ENCODE data around the gene SNX9.
A peak's percentile ranks its signal among the peaks of the same experiment; 100 is the strongest.

Gene SNX9

GRCh38 chr6:157831018-157831369, 7.9 kb downstream of the SNX9 start:
- H2AK5ac ChIP-seq (ENCODE audit: low read length): peak overlapping the region; percentile 38
- H2BK5ac ChIP-seq (ENCODE audit: low read length): peak overlapping the region; percentile 80
- peak overlapping the region; percentile 46 for H3K9ac ChIP-seq (ENCODE audit: low read length)
- peaks cover 55% of the 10 kb centered on the region for H3K79me2 ChIP-seq (ENCODE audit: control insufficient read depth, insufficient read depth, low read length)
- H3K79me1 ChIP-seq (ENCODE audit: low read length): peaks cover 10% of the 10 kb centered on the region
- H3K23ac ChIP-seq (ENCODE audit: low read length): no peak overlapping the region
- no peak overlapping the region for H4K5ac ChIP-seq (ENCODE audit: low read length)
- DNase-seq: no peak
- peak overlapping the region; percentile 21 for H3K4me2 ChIP-seq (ENCODE audit: low read length)
- H4K8ac ChIP-seq (ENCODE audit: low read depth, low read length): no peak overlapping the region
- peaks cover 19% of the 10 kb centered on the region for H3K4me1 ChIP-seq (ENCODE audit: control insufficient read depth, low read depth, low read length)
- H3K27me3 ChIP-seq (ENCODE audit: insufficient read depth, low read length, poor library complexity): no peaks in the 10 kb centered on the region
- H3K4ac ChIP-seq (ENCODE audit: low read depth, low read length): no peak overlapping the region
- H3K18ac ChIP-seq (ENCODE audit: low read length): no peak overlapping the region
- peak overlapping the region; percentile 8 for H3K56ac ChIP-seq (ENCODE audit: low read length)
- H2BK120ac ChIP-seq (ENCODE audit: low read depth, low read length): peak overlapping the region; percentile 49
- no peak overlapping the region for H2BK15ac ChIP-seq (replicated peaks; ENCODE audit: low read depth)
- no CpG with 5 or more reads among the region's 2 CpGs for WGBS (ENCODE audit: extremely low coverage, insufficient coverage, low lambda C conversion rate)
- H3K27ac ChIP-seq (ENCODE audit: low read depth, low read length): peak overlapping the region; percentile 63
- no peaks in the 10 kb centered on the region for H3K36me3 ChIP-seq (ENCODE audit: control insufficient read depth, insufficient read depth, low read length)
- no peak overlapping the region for H3K4me3 ChIP-seq (ENCODE audit: low read length)

- no CpG with 5 or more reads among the region's 3 CpGs for WGBS (ENCODE audit: extremely low coverage, insufficient coverage, low lambda C conversion rate)
- H3K4me3 ChIP-seq (ENCODE audit: low read length): no peak overlapping the region
Observed at GRCh38 chr6:157831424-157832249, 8.6 kb downstream of the SNX9 start.

GRCh38 chr6:157832250-157832967, 9.4 kb downstream of the SNX9 start:
- Histone ChIP-seq H3K9ac (ENCODE audit: low read length) (peak overlapping the region; percentile 20), H3K4me1 (ENCODE audit: control insufficient read depth, low read depth, low read length) (peaks cover 19% of the 10 kb centered on the region), H3K79me1 (ENCODE audit: low read length) (peaks cover 10% of the 10 kb centered on the region), H2AK5ac (ENCODE audit: low read length) (peak overlapping the region; percentile 75), H3K79me2 (ENCODE audit: control insufficient read depth, insufficient read depth, low read length) (peaks cover 59% of the 10 kb centered on the region), H3K56ac (ENCODE audit: low read length) (peak overlapping the region; percentile 70), H4K5ac (ENCODE audit: low read length) (no peak overlapping the region), H3K4ac (ENCODE audit: low read depth, low read length) (no peak overlapping the region), H2BK5ac (ENCODE audit: low read length) (peak overlapping the region; percentile 66), H3K27ac (ENCODE audit: low read depth, low read length) (peak overlapping the region; percentile 64), H3K27me3 (ENCODE audit: insufficient read depth, low read length, poor library complexity) (no peaks in the 10 kb centered on the region), H3K18ac (ENCODE audit: low read length) (peak overlapping the region; percentile 96), H4K8ac (ENCODE audit: low read depth, low read length) (no peak overlapping the region), H3K23ac (ENCODE audit: low read length) (no peak overlapping the region), H3K4me2 (ENCODE audit: low read length) (no peak overlapping the region), H2BK120ac (ENCODE audit: low read depth, low read length) (peak overlapping the region; percentile 78), H3K4me3 (ENCODE audit: low read length) (no peak overlapping the region), H3K36me3 (ENCODE audit: control insufficient read depth, insufficient read depth, low read length) (no peaks in the 10 kb centered on the region), H2BK15ac (replicated peaks; ENCODE audit: low read depth) (no peak overlapping the region)
- no CpG with 5 or more reads among the region's 3 CpGs for WGBS (ENCODE audit: extremely low coverage, insufficient coverage, low lambda C conversion rate)
- DNase-seq: no peak

More at GRCh38 chr6:157831424-157832249, 8.6 kb downstream of the SNX9 start:
- no peaks in the 10 kb centered on the region for H3K27me3 ChIP-seq (ENCODE audit: insufficient read depth, low read length, poor library complexity)
- peak overlapping the region; percentile 81 for H3K56ac ChIP-seq (ENCODE audit: low read length)
- H3K4me1 ChIP-seq (ENCODE audit: control insufficient read depth, low read depth, low read length): peaks cover 19% of the 10 kb centered on the region
- peak overlapping the region; percentile 38 for H2AK5ac ChIP-seq (ENCODE audit: low read length)
- peaks cover 10% of the 10 kb centered on the region for H3K79me1 ChIP-seq (ENCODE audit: low read length)
- H3K4me2 ChIP-seq (ENCODE audit: low read length): peak overlapping the region; percentile 21
- H2BK15ac ChIP-seq (replicated peaks; ENCODE audit: low read depth): no peak overlapping the region
- H2BK120ac ChIP-seq (ENCODE audit: low read depth, low read length): peak overlapping the region; percentile 68
- peak overlapping the region; percentile 85 for H3K18ac ChIP-seq (ENCODE audit: low read length)
- H2BK5ac ChIP-seq (ENCODE audit: low read length): peak overlapping the region; percentile 80
- no peak overlapping the region for H4K5ac ChIP-seq (ENCODE audit: low read length)
- H3K23ac ChIP-seq (ENCODE audit: low read length): no peak overlapping the region
- H3K27ac ChIP-seq (ENCODE audit: low read depth, low read length): peak overlapping the region; percentile 63
- no peak overlapping the region for H4K8ac ChIP-seq (ENCODE audit: low read depth, low read length)
- H3K9ac ChIP-seq (ENCODE audit: low read length): peak overlapping the region; percentile 46
- DNase-seq: peak; percentile 93
- peaks cover 54% of the 10 kb centered on the region for H3K79me2 ChIP-seq (ENCODE audit: control insufficient read depth, insufficient read depth, low read length)
- H3K36me3 ChIP-seq (ENCODE audit: control insufficient read depth, insufficient read depth, low read length): no peaks in the 10 kb centered on the region
- no peak overlapping the region for H3K4ac ChIP-seq (ENCODE audit: low read depth, low read length)

GRCh38 chr6:157834549-157834948, 11.5 kb downstream of the SNX9 start:
- Histone ChIP-seq H3K4ac (ENCODE audit: low read depth, low read length) (peak overlapping the region; percentile 18), H3K79me1 (ENCODE audit: low read length) (peaks cover 14% of the 10 kb centered on the region), H4K8ac (ENCODE audit: low read depth, low read length) (no peak overlapping the region), H2AK5ac (ENCODE audit: low read length) (peak overlapping the region; percentile 83), H3K9ac (ENCODE audit: low read length) (no peak overlapping the region), H3K23ac (ENCODE audit: low read length) (no peak overlapping the region), H2BK5ac (ENCODE audit: low read length) (peak overlapping the region; percentile 4), H2BK15ac (replicated peaks; ENCODE audit: low read depth) (no peak overlapping the region), H3K27ac (ENCODE audit: low read depth, low read length) (no peak overlapping the region), H3K4me3 (ENCODE audit: low read length) (no peak overlapping the region), H3K79me2 (ENCODE audit: control insufficient read depth, insufficient read depth, low read length) (peaks cover 62% of the 10 kb centered on the region), H3K4me2 (ENCODE audit: low read length) (no peak overlapping the region), H2BK120ac (ENCODE audit: low read depth, low read length) (no peak overlapping the region), H3K56ac (ENCODE audit: low read length) (peak overlapping the region; percentile 8), H3K36me3 (ENCODE audit: control insufficient read depth, insufficient read depth, low read length) (no peaks in the 10 kb centered on the region), H3K27me3 (ENCODE audit: insufficient read depth, low read length, poor library complexity) (no peaks in the 10 kb centered on the region), H3K18ac (ENCODE audit: low read length) (peak overlapping the region; percentile 13), H3K4me1 (ENCODE audit: control insufficient read depth, low read depth, low read length) (peaks cover 19% of the 10 kb centered on the region), H4K5ac (ENCODE audit: low read length) (no peak overlapping the region)
- no peak for DNase-seq
- WGBS (ENCODE audit: extremely low coverage, insufficient coverage, low lambda C conversion rate): no CpG with 5 or more reads among the region's 6 CpGs

- no peak overlapping the region for H3K4me2 ChIP-seq (ENCODE audit: low read length)
- peaks cover 7% of the 10 kb centered on the region for H3K4me1 ChIP-seq (ENCODE audit: control insufficient read depth, low read depth, low read length)
- no peak for DNase-seq
- no peaks in the 10 kb centered on the region for H3K36me3 ChIP-seq (ENCODE audit: control insufficient read depth, insufficient read depth, low read length)
- H3K27ac ChIP-seq (ENCODE audit: low read depth, low read length): no peak overlapping the region
- H3K79me2 ChIP-seq (ENCODE audit: control insufficient read depth, insufficient read depth, low read length): peaks cover 68% of the 10 kb centered on the region
- H3K23ac ChIP-seq (ENCODE audit: low read length): no peak overlapping the region
- no peak overlapping the region for H4K8ac ChIP-seq (ENCODE audit: low read depth, low read length)
- no peak overlapping the region for H3K9ac ChIP-seq (ENCODE audit: low read length)
- H2BK15ac ChIP-seq (replicated peaks; ENCODE audit: low read depth): no peak overlapping the region
- H3K4me3 ChIP-seq (ENCODE audit: low read length): no peak overlapping the region
- H2BK120ac ChIP-seq (ENCODE audit: low read depth, low read length): no peak overlapping the region
- no peak overlapping the region for H2AK5ac ChIP-seq (ENCODE audit: low read length)
- H3K18ac ChIP-seq (ENCODE audit: low read length): no peak overlapping the region
- H2BK5ac ChIP-seq (ENCODE audit: low read length): no peak overlapping the region
- H4K5ac ChIP-seq (ENCODE audit: low read length): no peak overlapping the region
- H3K27me3 ChIP-seq (ENCODE audit: insufficient read depth, low read length, poor library complexity): no peaks in the 10 kb centered on the region
- no peak overlapping the region for H3K56ac ChIP-seq (ENCODE audit: low read length)
- WGBS (ENCODE audit: extremely low coverage, insufficient coverage, low lambda C conversion rate): no CpG with 5 or more reads among the region's 5 CpGs
- peaks cover 15% of the 10 kb centered on the region for H3K79me1 ChIP-seq (ENCODE audit: low read length)
- H3K4ac ChIP-seq (ENCODE audit: low read depth, low read length): no peak overlapping the region
Observed at GRCh38 chr6:157838718-157839430, 15.8 kb downstream of the SNX9 start.
